SK-N-SH treated with all-trans-retinoic acid at 6 μM for 48 hours (cell line): ENCODE data around the gene CTU1.

Experiments used
- ATAC-seq: fragments of 200-7000 bp; cut with Tn5 transposase; 3 replicates; pipeline ENCODE4 v1.9.1; 2020; ENCODE audit warnings: mild to moderate bottlenecking, moderate library complexity
- ARNTL ChIP-seq: fragments of 450-650 bp; formaldehyde crosslinking; IDR thresholded peaks from 2 replicates; pipeline ENCODE4 v1.5.0; 2020; ENCODE audit warnings: low read depth, mild to moderate bottlenecking, moderate library complexity, borderline replicate concordance
- BACH2 ChIP-seq: fragments of 250-450 bp; sonication (Bioruptor Pico); IDR thresholded peaks from 2 replicates; pipeline ENCODE4 v1.9.0; 2021; ENCODE audit warnings: mild to moderate bottlenecking, borderline replicate concordance
- CSDC2 ChIP-seq: fragments of 250-450 bp; sonication (Bioruptor Pico); IDR thresholded peaks from 2 replicates; pipeline ENCODE4 v1.5.0; 2020; ENCODE audit warnings: mild to moderate bottlenecking, moderate library complexity
- GLIS3 ChIP-seq: fragments of 250-450 bp; sonication (Bioruptor Pico); IDR thresholded peaks from 2 replicates; pipeline ENCODE4 v1.5.0; 2020; ENCODE audit warnings: mild to moderate bottlenecking, moderate library complexity
- ISL1 ChIP-seq: fragments of 250-450 bp; sonication (Bioruptor Pico); IDR thresholded peaks from 2 replicates; pipeline ENCODE4 v2.1.2; 2022; ENCODE audit warnings: mild to moderate bottlenecking, moderate library complexity
- OSR1 ChIP-seq: fragments of 250-450 bp; sonication (Bioruptor Pico); IDR thresholded peaks from 2 replicates; pipeline ENCODE4 v1.8.0; 2022; ENCODE audit warnings: moderate library complexity, mild to moderate bottlenecking, inconsistent platforms
- POU6F1 ChIP-seq: fragments of 250-450 bp; sonication (Bioruptor Pico); IDR thresholded peaks from 2 replicates; pipeline ENCODE4 v1.8.0; 2021; ENCODE audit warnings: low read depth, mild to moderate bottlenecking, moderate library complexity, borderline replicate concordance
- PPARA ChIP-seq: fragments of 250-450 bp; sonication (Bioruptor Pico); IDR thresholded peaks from 2 replicates; pipeline ENCODE4 v1.5.0; 2020; ENCODE audit warnings: mild to moderate bottlenecking, borderline replicate concordance
- TCF4 ChIP-seq: fragments of 250-450 bp; sonication (Bioruptor Pico); IDR thresholded peaks from 2 replicates; pipeline ENCODE4 v1.8.0; 2021; ENCODE audit warnings: mild to moderate bottlenecking, moderate library complexity, borderline replicate concordance
- TOX ChIP-seq: fragments of 250-450 bp; sonication (Bioruptor Pico); IDR thresholded peaks from 2 replicates; pipeline ENCODE4 v1.8.0; 2021; ENCODE audit warnings: mild to moderate bottlenecking, moderate library complexity, borderline replicate concordance
- TSHZ2 ChIP-seq: fragments of 250-450 bp; sonication (Bioruptor Pico); IDR thresholded peaks from 2 replicates; pipeline ENCODE4 v1.5.0; 2020; ENCODE audit warnings: mild to moderate bottlenecking, moderate library complexity
- ZC3H10 ChIP-seq: fragments of 250-450 bp; sonication (Bioruptor Pico); IDR thresholded peaks from 2 replicates; pipeline ENCODE4 v1.5.1; 2021; ENCODE audit warnings: mild to moderate bottlenecking, moderate library complexity
- ZFP3 ChIP-seq: fragments of 250-450 bp; sonication (Bioruptor Pico); IDR thresholded peaks from 2 replicates; pipeline ENCODE4 v1.5.0; 2020; ENCODE audit warnings: mild to moderate bottlenecking, moderate library complexity
- ZFP30 ChIP-seq: fragments of 450-650 bp; formaldehyde crosslinking; IDR thresholded peaks from 2 replicates; pipeline ENCODE4 v1.5.0; 2022; ENCODE audit warnings: mild to moderate bottlenecking, moderate library complexity
- ZNF565 ChIP-seq: fragments of 450-650 bp; formaldehyde crosslinking; conservative IDR thresholded peaks from 2 replicates; pipeline ENCODE4 v1.5.0; 2020; ENCODE audit warnings: low read depth, mild to moderate bottlenecking, moderate library complexity
- ZNF70 ChIP-seq: fragments of 450-650 bp; formaldehyde crosslinking; IDR thresholded peaks from 2 replicates; pipeline ENCODE4 v1.5.0; 2020; ENCODE audit warnings: mild to moderate bottlenecking, moderate library complexity
- ZNF8 ChIP-seq: fragments of 450-650 bp; formaldehyde crosslinking; IDR thresholded peaks from 2 replicates; pipeline ENCODE4 v1.5.0; 2020; ENCODE audit warnings: mild to moderate bottlenecking, moderate library complexity
- TF ChIP-seq, protein P1 (sequence below): fragments of 250-450 bp; sonication (Bioruptor Pico); IDR thresholded peaks from 2 replicates; pipeline ENCODE4 v1.5.1; 2021; ENCODE audit warnings: mild to moderate bottlenecking, moderate library complexity

CTU1 gene

DNA sequence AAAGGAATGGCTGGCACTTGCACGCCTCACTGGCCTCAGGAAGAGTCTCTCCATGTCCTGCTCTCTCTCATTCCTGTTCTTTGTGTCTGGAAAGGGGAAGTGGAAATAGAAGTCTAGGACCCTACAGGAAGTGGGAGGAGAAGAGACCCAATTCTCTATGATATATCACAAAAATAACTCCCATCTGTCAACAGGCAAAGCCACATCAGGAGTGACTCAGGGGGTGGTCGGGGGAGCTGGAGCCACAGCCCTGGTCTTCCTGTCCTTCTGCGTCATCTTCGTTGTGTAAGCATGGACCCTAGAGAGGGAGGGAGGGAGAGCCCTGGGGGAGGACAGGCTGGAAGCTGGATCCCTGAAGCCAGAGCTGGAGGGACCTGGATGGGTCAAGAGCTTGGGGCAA lies 19.5 kb upstream of the CTU1 start:
- TF ChIP-seq TSHZ2: no peak
- TF ChIP-seq OSR1 (CRISPR knock-in tag): no peak
- TF ChIP-seq PPARA (CRISPR knock-in tag): no peak
- no peak for ATAC-seq

GRCh38 chr19:51127032-51127431 lies 18.8 kb upstream of the CTU1 start:
- ATAC-seq: no peak
- TF ChIP-seq ZNF565 (CRISPR knock-in tag) (no peak), PPARA (CRISPR knock-in tag) (no peak), BACH2 (CRISPR knock-in tag) (no peak), TOX (no peak), ZNF8 (CRISPR knock-in tag) (no peak)

DNA sequence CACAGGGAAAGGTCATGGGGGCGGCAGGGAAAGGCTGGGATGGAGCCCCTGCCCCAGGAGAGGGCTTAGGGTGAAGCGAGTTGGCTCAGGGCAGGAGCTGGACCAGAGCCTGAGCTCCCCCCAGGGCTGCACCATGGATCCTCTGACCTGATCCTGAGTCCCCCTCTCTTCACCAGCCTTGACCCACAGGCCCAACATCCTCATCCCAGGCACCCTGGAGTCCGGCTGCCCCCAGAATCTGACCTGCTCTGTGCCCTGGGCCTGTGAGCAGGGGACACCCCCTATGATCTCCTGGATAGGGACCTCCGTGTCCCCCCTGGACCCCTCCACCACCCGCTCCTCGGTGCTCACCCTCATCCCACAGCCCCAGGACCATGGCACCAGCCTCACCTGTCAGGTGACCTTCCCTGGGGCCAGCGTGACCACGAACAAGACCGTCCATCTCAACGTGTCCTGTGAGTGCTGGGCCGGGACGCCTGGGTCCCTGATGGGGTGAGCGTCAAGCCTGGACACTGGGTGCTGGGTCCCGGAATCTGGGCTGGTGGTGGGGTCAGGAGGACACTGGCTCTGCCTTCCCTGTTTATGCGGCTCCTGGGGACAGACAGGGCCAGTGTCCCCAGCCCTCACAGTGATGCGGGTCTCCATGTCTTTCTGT lies 17.3 kb upstream of the CTU1 start:
- no peak for ATAC-seq
- TF ChIP-seq OSR1 (CRISPR knock-in tag) (no peak), ISL1 (CRISPR knock-in tag) (no peak), ZFP30 (CRISPR knock-in tag) (no peak), ZC3H10 (CRISPR knock-in tag) (no peak), ZNF8 (CRISPR knock-in tag) (no peak), CSDC2 (CRISPR knock-in tag) (no peak), ZNF565 (CRISPR knock-in tag) (no peak), POU6F1 (no peak), TCF4 (CRISPR knock-in tag) (no peak), PPARA (CRISPR knock-in tag) (no peak), ZFP3 (CRISPR knock-in tag) (no peak)
- TF ChIP-seq, protein P1, sequence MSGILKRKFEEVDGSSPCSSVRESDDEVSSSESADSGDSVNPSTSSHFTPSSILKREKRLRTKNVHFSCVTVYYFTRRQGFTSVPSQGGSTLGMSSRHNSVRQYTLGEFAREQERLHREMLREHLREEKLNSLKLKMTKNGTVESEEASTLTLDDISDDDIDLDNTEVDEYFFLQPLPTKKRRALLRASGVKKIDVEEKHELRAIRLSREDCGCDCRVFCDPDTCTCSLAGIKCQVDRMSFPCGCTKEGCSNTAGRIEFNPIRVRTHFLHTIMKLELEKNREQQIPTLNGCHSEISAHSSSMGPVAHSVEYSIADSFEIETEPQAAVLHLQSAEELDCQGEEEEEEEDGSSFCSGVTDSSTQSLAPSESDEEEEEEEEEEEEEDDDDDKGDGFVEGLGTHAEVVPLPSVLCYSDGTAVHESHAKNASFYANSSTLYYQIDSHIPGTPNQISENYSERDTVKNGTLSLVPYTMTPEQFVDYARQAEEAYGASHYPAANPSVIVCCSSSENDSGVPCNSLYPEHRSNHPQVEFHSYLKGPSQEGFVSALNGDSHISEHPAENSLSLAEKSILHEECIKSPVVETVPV (CRISPR knock-in tag): no peak

DNA sequence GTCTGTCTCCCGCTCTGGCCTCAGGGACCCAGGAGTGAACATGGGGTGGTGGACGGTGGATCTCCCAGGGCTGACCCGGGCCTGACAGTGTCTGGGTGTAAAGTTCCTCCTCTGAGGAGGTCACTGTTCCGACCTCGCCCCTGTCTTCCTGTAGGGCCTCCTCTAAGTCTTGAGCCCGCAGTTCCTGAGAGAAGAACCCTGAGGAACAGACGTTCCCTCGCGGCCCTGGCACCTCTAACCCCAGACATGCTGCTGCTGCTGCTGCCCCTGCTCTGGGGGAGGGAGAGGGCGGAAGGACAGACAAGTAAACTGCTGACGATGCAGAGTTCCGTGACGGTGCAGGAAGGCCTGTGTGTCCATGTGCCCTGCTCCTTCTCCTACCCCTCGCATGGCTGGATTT lies 16.5 kb upstream of the CTU1 start, which contains the start of gene SIGLEC9:
TSS of gene SIGLEC9 (plus strand) at position 178 of the 400 bp plus-strand sequence. CDS start at position 247, 69 bp downstream.
- TF ChIP-seq ZC3H10 (CRISPR knock-in tag) (no peak), ZNF70 (CRISPR knock-in tag) (no peak), ARNTL (CRISPR knock-in tag) (no peak)
- no peak for ATAC-seq

DNA sequence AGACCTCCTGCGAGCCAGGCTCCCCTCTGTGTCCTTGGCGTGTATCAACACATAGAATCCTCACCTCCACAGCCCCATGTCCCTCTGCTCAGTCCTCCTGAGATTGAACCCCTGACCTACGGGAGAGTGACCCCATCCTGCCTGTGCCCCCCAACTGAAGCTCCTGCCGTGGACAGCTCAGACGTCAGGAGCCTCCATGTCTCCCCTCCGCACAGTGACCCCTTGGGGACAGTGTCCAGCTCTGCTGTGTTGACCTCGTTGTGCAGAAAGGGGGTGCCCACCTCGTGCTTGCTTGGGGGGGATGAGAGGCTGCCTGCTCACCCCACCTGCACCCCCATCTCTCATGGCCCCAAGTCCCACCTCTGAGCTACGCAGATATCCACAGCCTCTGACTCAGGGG lies 16.0 kb upstream of the CTU1 start:
- TF ChIP-seq CSDC2 (CRISPR knock-in tag): no peak
- TF ChIP-seq ISL1 (CRISPR knock-in tag): no peak
- no peak for TF ChIP-seq ZNF70 (CRISPR knock-in tag)
- no peak for TF ChIP-seq GLIS3 (CRISPR knock-in tag)
- no peak for ATAC-seq

DNA sequence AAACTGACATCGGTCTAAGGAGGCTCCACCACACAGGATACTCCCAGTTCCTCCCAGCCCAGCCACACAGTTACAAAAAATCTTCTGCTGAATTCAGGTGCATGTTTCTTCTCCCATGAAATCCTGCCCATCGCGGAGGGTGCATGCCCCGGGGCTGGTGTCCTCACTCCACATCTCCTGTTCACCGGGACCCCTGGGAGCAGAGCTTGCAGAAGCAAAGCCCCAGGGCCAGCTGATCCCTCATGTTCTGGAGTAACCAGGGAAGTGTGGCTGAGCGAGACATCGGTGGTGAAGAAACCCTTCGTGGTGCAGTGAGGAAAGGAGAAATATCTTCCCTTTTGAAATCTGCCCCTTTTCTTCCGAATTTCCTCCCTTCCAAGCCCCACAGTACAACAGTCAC lies 15.6 kb upstream of the CTU1 start:
- TF ChIP-seq ZNF565 (CRISPR knock-in tag): no peak
- no peak for TF ChIP-seq ZNF8 (CRISPR knock-in tag)
- no peak for TF ChIP-seq ZC3H10 (CRISPR knock-in tag)
- TF ChIP-seq ZFP3 (CRISPR knock-in tag): no peak
- no peak for TF ChIP-seq GLIS3 (CRISPR knock-in tag)
- no peak for ATAC-seq
